ENCODE measurements around the gene DNAH14.

Gene DNAH14

GRCh38 chr1:225254676-225255075, 325.2 kb downstream of the DNAH14 start:
- POLR2A ChIA-PET: no interaction called here
- no peak for DNase-seq
- CTCF ChIA-PET: no interaction called here
- H3K9me3 ChIP-seq (ENCODE audit: control extremely low read depth in 1 of 5, control insufficient read depth in 4 of 5, insufficient read depth in 2 of 5, low read depth in 1 of 5, low read length in 4 of 5): peaks cover 0 to 6% (median 0%) of the 10 kb centered on the region in 5 experiments
- H3K4me1 ChIP-seq (ENCODE audit: control extremely low read depth in 1 of 4, control insufficient read depth in 4 of 4, insufficient read depth in 4 of 4, low read length in 3 of 4): peaks cover 0 to 16% (median 10%) of the 10 kb centered on the region in 4 experiments
- H3K27me3 ChIP-seq (replicated peaks in 2 of 5; ENCODE audit: control insufficient read depth in 4 of 5, insufficient read depth in 5 of 5, low read length in 4 of 5): no peaks in the 10 kb centered on the region
- H3K36me3 ChIP-seq (ENCODE audit: control insufficient read depth in 4 of 4, insufficient read depth in 4 of 4, low read length in 3 of 4): no peaks in the 10 kb centered on the region
- WGBS (ENCODE audit: insufficient coverage): 100% methylated on average over 3 of the region's 4 CpGs
- H3K4me3 ChIP-seq (ENCODE audit: control insufficient read depth in 1 of 7, extremely low read depth in 1 of 7, insufficient read depth in 4 of 7, low read depth in 2 of 7, low read length in 6 of 7): no peak overlapping the region
- no peak overlapping the region for H3K27ac ChIP-seq (ENCODE audit: insufficient read depth in 1 of 2, low read depth in 1 of 2, low read length in 2 of 2, poor library complexity in 1 of 2, severe bottlenecking in 2 of 2)

- no peak for DNase-seq
- no CpG with 5 or more reads among the region's 2 CpGs for WGBS (ENCODE audit: insufficient coverage)
- ChIA-PET CTCF (no interaction called here), POLR2A (interaction anchor here (0.6 kb wide), 1 partner anchor 1680 kb away, joined by 11 read pairs; no protein-coding TSS in a partner anchor)
- H3K27ac ChIP-seq (ENCODE audit: insufficient read depth in 1 of 2, low read depth in 1 of 2, low read length in 2 of 2, poor library complexity in 1 of 2, severe bottlenecking in 2 of 2): no peak overlapping the region
- H3K4me3 ChIP-seq (ENCODE audit: control insufficient read depth in 1 of 7, extremely low read depth in 1 of 7, insufficient read depth in 4 of 7, low read depth in 2 of 7, low read length in 6 of 7): no peak overlapping the region
- peaks cover 0 to 3% (median 1%) of the 10 kb centered on the region in 4 experiments for H3K4me1 ChIP-seq (ENCODE audit: control extremely low read depth in 1 of 4, control insufficient read depth in 4 of 4, insufficient read depth in 4 of 4, low read length in 3 of 4)
- no peaks in the 10 kb centered on the region for H3K36me3 ChIP-seq (ENCODE audit: control insufficient read depth in 4 of 4, insufficient read depth in 4 of 4, low read length in 3 of 4)
- peaks cover 0 to 10% (median 0%) of the 10 kb centered on the region in 5 experiments for H3K9me3 ChIP-seq (ENCODE audit: control extremely low read depth in 1 of 5, control insufficient read depth in 4 of 5, insufficient read depth in 2 of 5, low read depth in 1 of 5, low read length in 4 of 5)
- H3K27me3 ChIP-seq (replicated peaks in 2 of 5; ENCODE audit: control insufficient read depth in 4 of 5, insufficient read depth in 5 of 5, low read length in 4 of 5): no peaks in the 10 kb centered on the region
These were observed 327.6 kb downstream of the DNAH14 start for GRCh38 chr1:225257081-225257480.

DNA sequence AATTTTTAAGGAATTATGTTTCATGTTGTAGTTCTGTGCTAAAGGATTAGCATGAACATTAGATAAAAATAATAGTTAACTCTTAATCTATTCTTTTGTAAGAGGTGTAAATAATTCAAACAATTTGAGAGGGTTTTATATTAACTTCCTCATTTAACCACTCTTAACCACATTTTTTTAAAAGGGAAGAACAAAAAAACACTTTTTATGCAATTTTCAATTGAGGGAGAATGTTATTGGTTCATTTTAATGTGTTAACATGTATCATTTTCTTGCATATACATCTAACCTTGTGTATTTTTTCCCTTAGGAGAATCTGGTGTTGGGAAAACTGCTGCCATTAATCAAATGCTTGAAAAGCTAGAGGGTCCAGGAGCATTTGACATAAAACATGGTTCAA, 329.3 kb downstream of the DNAH14 start:
- Histone ChIP-seq H3K4me1 (ENCODE audit: control extremely low read depth in 1 of 4, control insufficient read depth in 4 of 4, insufficient read depth in 4 of 4, low read length in 3 of 4) (peaks cover 0 to 3% (median 1%) of the 10 kb centered on the region in 4 experiments), H3K27ac (ENCODE audit: insufficient read depth in 1 of 2, low read depth in 1 of 2, low read length in 2 of 2, poor library complexity in 1 of 2, severe bottlenecking in 2 of 2) (no peak overlapping the region), H3K4me3 (ENCODE audit: control insufficient read depth in 1 of 7, extremely low read depth in 1 of 7, insufficient read depth in 4 of 7, low read depth in 2 of 7, low read length in 6 of 7) (no peak overlapping the region), H3K9me3 (ENCODE audit: control extremely low read depth in 1 of 5, control insufficient read depth in 4 of 5, insufficient read depth in 2 of 5, low read depth in 1 of 5, low read length in 4 of 5) (peaks cover 0 to 4% (median 0%) of the 10 kb centered on the region in 5 experiments), H3K36me3 (ENCODE audit: control insufficient read depth in 4 of 4, insufficient read depth in 4 of 4, low read length in 3 of 4) (no peaks in the 10 kb centered on the region), H3K27me3 (replicated peaks in 2 of 5; ENCODE audit: control insufficient read depth in 4 of 5, insufficient read depth in 5 of 5, low read length in 4 of 5) (no peaks in the 10 kb centered on the region)
- ChIA-PET POLR2A (no interaction called here), CTCF (no interaction called here)
- DNase-seq: peak in 2 of 3 donors; percentile 36 to 48

DNA sequence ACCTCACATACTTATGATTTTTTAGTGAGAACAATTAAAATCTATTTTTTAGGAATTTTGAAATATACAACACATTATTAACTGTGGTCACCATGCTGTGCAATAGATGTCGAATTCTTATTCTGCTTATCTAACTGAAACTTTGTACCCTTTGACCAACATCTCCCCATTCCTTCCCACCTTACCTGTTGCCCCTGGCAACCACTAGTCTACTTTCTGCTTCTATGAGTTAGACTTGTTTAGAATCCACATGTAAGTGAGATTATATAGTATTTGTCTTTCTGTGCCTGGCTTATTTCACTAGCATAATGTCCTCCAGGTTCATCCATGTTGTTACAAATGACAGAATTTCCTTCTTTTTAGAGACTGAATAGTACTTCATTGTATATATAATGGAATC, 330.1 kb downstream of the DNAH14 start:
- Histone ChIP-seq H3K4me3 (ENCODE audit: control insufficient read depth in 1 of 7, extremely low read depth in 1 of 7, insufficient read depth in 4 of 7, low read depth in 2 of 7, low read length in 6 of 7) (no peak overlapping the region), H3K27me3 (replicated peaks in 2 of 5; ENCODE audit: control insufficient read depth in 4 of 5, insufficient read depth in 5 of 5, low read length in 4 of 5) (no peaks in the 10 kb centered on the region), H3K27ac (ENCODE audit: insufficient read depth in 1 of 2, low read depth in 1 of 2, low read length in 2 of 2, poor library complexity in 1 of 2, severe bottlenecking in 2 of 2) (no peak overlapping the region), H3K4me1 (ENCODE audit: control extremely low read depth in 1 of 4, control insufficient read depth in 4 of 4, insufficient read depth in 4 of 4, low read length in 3 of 4) (peaks cover 0 to 3% (median 1%) of the 10 kb centered on the region in 4 experiments), H3K9me3 (ENCODE audit: control extremely low read depth in 1 of 5, control insufficient read depth in 4 of 5, insufficient read depth in 2 of 5, low read depth in 1 of 5, low read length in 4 of 5) (peaks cover 0 to 4% (median 0%) of the 10 kb centered on the region in 5 experiments), H3K36me3 (ENCODE audit: control insufficient read depth in 4 of 4, insufficient read depth in 4 of 4, low read length in 3 of 4) (no peaks in the 10 kb centered on the region)
- ChIA-PET CTCF (no interaction called here), POLR2A (no interaction called here)
- no CpG with 5 or more reads among the region's 1 CpG for WGBS (ENCODE audit: insufficient coverage)
- no peak for DNase-seq

- DNase-seq: no peak
- Histone ChIP-seq H3K4me3 (ENCODE audit: control insufficient read depth in 1 of 7, extremely low read depth in 1 of 7, insufficient read depth in 4 of 7, low read depth in 2 of 7, low read length in 6 of 7) (no peak overlapping the region), H3K27me3 (replicated peaks in 2 of 5; ENCODE audit: control insufficient read depth in 4 of 5, insufficient read depth in 5 of 5, low read length in 4 of 5) (no peaks in the 10 kb centered on the region), H3K36me3 (ENCODE audit: control insufficient read depth in 4 of 4, insufficient read depth in 4 of 4, low read length in 3 of 4) (no peaks in the 10 kb centered on the region), H3K27ac (ENCODE audit: insufficient read depth in 1 of 2, low read depth in 1 of 2, low read length in 2 of 2, poor library complexity in 1 of 2, severe bottlenecking in 2 of 2) (no peak overlapping the region), H3K4me1 (ENCODE audit: control extremely low read depth in 1 of 4, control insufficient read depth in 4 of 4, insufficient read depth in 4 of 4, low read length in 3 of 4) (peaks cover 0 to 3% (median 1%) of the 10 kb centered on the region in 4 experiments), H3K9me3 (ENCODE audit: control extremely low read depth in 1 of 5, control insufficient read depth in 4 of 5, insufficient read depth in 2 of 5, low read depth in 1 of 5, low read length in 4 of 5) (peaks cover 0 to 4% (median 0%) of the 10 kb centered on the region in 5 experiments)
- CTCF ChIA-PET: no interaction called here
- WGBS (ENCODE audit: insufficient coverage): no CpG with 5 or more reads among the region's 1 CpG
- POLR2A ChIA-PET: no interaction called here
These were observed 330.8 kb downstream of the DNAH14 start for GRCh38 chr1:225260319-225260718.

GRCh38 chr1:225277445-225277844, 348.0 kb downstream of the DNAH14 start:
- no peaks in the 10 kb centered on the region for H3K36me3 ChIP-seq (ENCODE audit: control insufficient read depth in 4 of 4, insufficient read depth in 4 of 4, low read length in 3 of 4)
- no peaks in the 10 kb centered on the region for H3K27me3 ChIP-seq (replicated peaks in 2 of 5; ENCODE audit: control insufficient read depth in 4 of 5, insufficient read depth in 5 of 5, low read length in 4 of 5)
- H3K27ac ChIP-seq (ENCODE audit: insufficient read depth in 1 of 2, low read depth in 1 of 2, low read length in 2 of 2, poor library complexity in 1 of 2, severe bottlenecking in 2 of 2): no peak overlapping the region
- 100% methylated on average over 1 of the region's 3 CpGs for WGBS (ENCODE audit: insufficient coverage)
- peaks cover 1 to 21% (median 3%) of the 10 kb centered on the region in 5 experiments for H3K9me3 ChIP-seq (ENCODE audit: control extremely low read depth in 1 of 5, control insufficient read depth in 4 of 5, insufficient read depth in 2 of 5, low read depth in 1 of 5, low read length in 4 of 5)
- DNase-seq: no peak
- ChIA-PET CTCF (no interaction called here), POLR2A (no interaction called here)
- no peaks in the 10 kb centered on the region for H3K4me1 ChIP-seq (ENCODE audit: control extremely low read depth in 1 of 4, control insufficient read depth in 4 of 4, insufficient read depth in 4 of 4, low read length in 3 of 4)
- no peak overlapping the region for H3K4me3 ChIP-seq (ENCODE audit: control insufficient read depth in 1 of 7, extremely low read depth in 1 of 7, insufficient read depth in 4 of 7, low read depth in 2 of 7, low read length in 6 of 7)

- Histone ChIP-seq H3K27me3 (replicated peaks in 2 of 5; ENCODE audit: control insufficient read depth in 4 of 5, insufficient read depth in 5 of 5, low read length in 4 of 5) (no peaks in the 10 kb centered on the region), H3K36me3 (ENCODE audit: control insufficient read depth in 4 of 4, insufficient read depth in 4 of 4, low read length in 3 of 4) (no peaks in the 10 kb centered on the region), H3K4me1 (ENCODE audit: control extremely low read depth in 1 of 4, control insufficient read depth in 4 of 4, insufficient read depth in 4 of 4, low read length in 3 of 4) (no peaks in the 10 kb centered on the region), H3K9me3 (ENCODE audit: control extremely low read depth in 1 of 5, control insufficient read depth in 4 of 5, insufficient read depth in 2 of 5, low read depth in 1 of 5, low read length in 4 of 5) (peaks cover 1 to 21% (median 3%) of the 10 kb centered on the region in 5 experiments), H3K27ac (ENCODE audit: insufficient read depth in 1 of 2, low read depth in 1 of 2, low read length in 2 of 2, poor library complexity in 1 of 2, severe bottlenecking in 2 of 2) (no peak overlapping the region), H3K4me3 (ENCODE audit: control insufficient read depth in 1 of 7, extremely low read depth in 1 of 7, insufficient read depth in 4 of 7, low read depth in 2 of 7, low read length in 6 of 7) (no peak overlapping the region)
- DNase-seq: peak in 2 of 3 donors; percentile 2 to 5
- CTCF ChIA-PET: no interaction called here
- POLR2A ChIA-PET: no interaction called here
These were observed 351.1 kb downstream of the DNAH14 start for GRCh38 chr1:225280563-225280962.

Measured in common myeloid progenitor, CD34-positive (primary cell).